IgD-negative memory B cell (primary cell): ENCODE data around the gene HCST. TPM values are rescaled to one million over a fixed set of nuclear protein-coding genes. Genes with fewer than 3 reads are reported as not detected.

ENCODE experiments used
- H3K27ac Mint-ChIP-seq, 3 donors: one replicate each; pipeline ENCODE4 v1.8.0; 2020 to 2022; ENCODE audit warnings: mild to moderate bottlenecking in 3 of 3, mixed read lengths in 3 of 3, moderate library complexity in 1 of 3
- H3K27me3 Mint-ChIP-seq: one replicate; pipeline ENCODE4 v1.8.0; 2021; ENCODE audit warnings: mixed read lengths
- H3K36me3 Mint-ChIP-seq: one replicate; pipeline ENCODE4 v1.8.0; 2020; ENCODE audit warnings: mild to moderate bottlenecking, mixed read lengths
- H3K4me1 Mint-ChIP-seq, 3 donors: one replicate each; pipeline ENCODE4 v1.8.0; 2020 to 2022; ENCODE audit warnings: mixed read lengths in 3 of 3, mild to moderate bottlenecking in 1 of 3
- H3K4me3 Mint-ChIP-seq, 4 donors: one replicate each; pipeline ENCODE4 v1.8.0; 2020 to 2022; ENCODE audit warnings: mild to moderate bottlenecking in 4 of 4, mixed read lengths in 4 of 4, moderate library complexity in 3 of 4
- H3K9me3 Mint-ChIP-seq, 3 donors: one replicate each; pipeline ENCODE4 v1.8.0; 2020 to 2021; ENCODE audit warnings: mixed read lengths in 3 of 3, mild to moderate bottlenecking in 1 of 3
- polyA plus RNA-seq: library from polyadenylated mRNA; unstranded; fragments of 300-500 nt; fragmentation: Illumina TruSeq; gene quantifications from one replicate; pipeline ENCODE4 v1.2.3, GENCODE V29; 2021

The HCST gene
- polyA plus RNA-seq, 1 donor from 2014 or later = 118 TPM

DNA sequence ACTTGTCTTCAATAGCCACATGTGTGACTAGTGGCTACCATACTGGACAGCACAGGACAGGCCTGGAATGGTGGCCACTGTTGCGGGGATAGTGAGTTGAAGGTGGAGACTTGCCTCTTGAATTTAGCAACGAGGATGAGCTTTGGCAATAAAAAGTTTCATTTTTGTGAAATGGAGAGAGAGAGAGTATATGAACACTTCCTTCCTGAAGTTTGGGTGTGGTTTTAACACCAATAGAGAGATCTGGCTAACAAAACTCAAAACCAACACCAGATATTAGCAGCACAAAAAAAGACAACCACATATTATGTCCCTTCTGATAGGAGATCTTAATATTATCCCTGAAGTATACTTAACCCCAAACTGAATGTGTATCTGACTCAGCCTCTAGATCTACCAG, 27.5 kb downstream of the HCST start:
- Mint-ChIP-seq H3K36me3 (no peaks in the 10 kb centered on the region), H3K27me3 (no peaks in the 10 kb centered on the region), H3K27ac (peak overlapping the region; percentile 80 to 89 (median 84)), H3K4me1 (peaks cover 17 to 25% (median 24%) of the 10 kb centered on the region in 3 donors), H3K4me3 (peak overlapping the region; percentile 57 to 90 (median 61)), H3K9me3 (peaks cover 0 to 6% (median 3%) of the 10 kb centered on the region in 3 donors)

DNA sequence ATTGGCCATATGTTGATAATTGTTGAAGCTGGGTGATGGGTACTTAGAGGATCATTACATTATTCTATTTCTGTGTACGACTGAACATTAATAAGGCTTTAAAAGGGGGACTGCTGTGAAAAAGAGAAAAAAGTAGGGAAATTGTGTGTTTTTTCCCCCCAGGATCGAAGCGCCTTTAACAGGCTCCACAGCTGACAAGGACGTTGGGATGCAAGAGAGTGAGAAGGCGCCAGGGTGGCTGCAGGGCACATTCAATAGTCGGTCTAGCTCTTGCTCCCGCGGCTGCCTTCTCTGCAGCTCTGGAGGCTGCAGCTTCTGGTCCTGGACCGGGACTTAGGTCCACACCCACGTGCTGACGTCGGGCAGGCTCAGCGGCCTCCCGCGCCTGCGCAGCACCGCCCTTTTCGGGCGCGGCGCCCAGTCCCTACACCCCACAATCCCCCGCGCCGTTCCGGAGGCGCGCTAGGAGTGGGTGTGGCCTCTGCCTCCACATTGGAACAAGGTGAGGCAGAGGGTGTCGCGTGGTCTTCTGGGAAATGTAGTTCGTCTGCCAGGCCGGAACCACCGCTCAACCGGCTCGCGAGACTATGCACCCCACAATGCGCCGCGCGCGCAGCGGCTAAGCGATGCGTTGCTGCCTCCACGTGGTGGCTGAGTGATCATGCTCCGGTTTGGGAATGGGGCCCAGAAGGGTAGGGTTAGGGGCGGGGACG, 29.0 kb downstream of the HCST start:
- peaks cover 3% of the 10 kb centered on the region for H3K27me3 Mint-ChIP-seq
- H3K36me3 Mint-ChIP-seq = no peaks in the 10 kb centered on the region
- peak overlapping the region; percentile 23 to 92 (median 62) for H3K4me3 Mint-ChIP-seq
- peaks cover 0 to 3% (median 0%) of the 10 kb centered on the region in 3 donors for H3K9me3 Mint-ChIP-seq
- peaks cover 23 to 30% (median 28%) of the 10 kb centered on the region in 3 donors for H3K4me1 Mint-ChIP-seq
- peak overlapping the region; percentile 38 to 92 (median 84) for H3K27ac Mint-ChIP-seq

GRCh38 chr19:35931874-35932202, 29.5 kb downstream of the HCST start:
- Mint-ChIP-seq H3K27me3 (peaks cover 3% of the 10 kb centered on the region), H3K4me3 (peak overlapping the region in 2 of 4 donors; percentile 23 to 30), H3K9me3 (peaks cover 0 to 3% (median 0%) of the 10 kb centered on the region in 3 donors), H3K36me3 (no peaks in the 10 kb centered on the region), H3K27ac (peak overlapping the region; percentile 38 to 92 (median 84)), H3K4me1 (peaks cover 23 to 30% (median 26%) of the 10 kb centered on the region in 3 donors)

GRCh38 chr19:35932291-35932936, 30.1 kb downstream of the HCST start:
- H3K4me1 Mint-ChIP-seq = peaks cover 23 to 30% (median 26%) of the 10 kb centered on the region in 3 donors
- peak overlapping the region in 2 of 3 donors; percentile 38 to 84 for H3K27ac Mint-ChIP-seq

GRCh38 chr19:35935911-35936737, 33.8 kb downstream of the HCST start, which contains the start of gene LRFN3:
Gene LRFN3, plus strand, starts transcription at chr19:35936374. Its CDS starts 3,052 bp downstream, at chr19:35939426.
- Mint-ChIP-seq H3K27me3 (peaks cover 12% of the 10 kb centered on the region), H3K27ac (peak within 1 kb of the TSS; percentile 1 to 22 (median 8)), H3K36me3 (no peaks in the 10 kb centered on the region), H3K4me1 (peaks cover 7 to 30% (median 25%) of the 10 kb centered on the region in 3 donors), H3K4me3 (peak within 1 kb of the TSS; percentile 38 to 92 (median 88)), H3K9me3 (no peaks in the 10 kb centered on the region)

More at GRCh38 chr19:35932291-35932936, 30.1 kb downstream of the HCST start:
- no peaks in the 10 kb centered on the region for H3K36me3 Mint-ChIP-seq
- peaks cover 3% of the 10 kb centered on the region for H3K27me3 Mint-ChIP-seq
- H3K9me3 Mint-ChIP-seq = peaks cover 0 to 3% (median 0%) of the 10 kb centered on the region in 3 donors
- H3K4me3 Mint-ChIP-seq = no peak overlapping the region

DNA sequence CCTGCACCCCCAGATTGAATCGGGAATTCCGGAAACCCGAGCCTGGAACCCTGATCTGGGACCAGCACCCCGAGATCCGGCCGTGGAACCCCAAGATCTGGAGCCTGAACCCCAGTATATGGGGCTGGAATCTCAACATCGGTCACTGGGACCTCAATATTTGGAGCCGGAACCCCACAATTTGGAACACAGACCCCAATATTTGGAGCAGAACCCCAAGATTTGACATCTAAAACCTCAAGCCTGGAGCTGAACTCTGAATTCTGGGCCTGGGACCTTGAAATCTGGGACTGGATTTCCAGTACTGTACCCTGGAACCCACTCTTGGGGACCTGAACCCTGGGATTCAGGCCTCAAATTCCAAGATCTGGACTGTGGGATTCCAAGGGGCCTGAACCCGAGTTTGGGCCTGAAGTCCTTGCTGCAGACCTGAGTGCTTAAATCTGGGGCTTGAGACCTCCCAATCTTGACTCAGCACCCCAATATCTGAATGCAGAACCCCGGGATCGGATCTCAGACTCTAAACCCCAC, 34.5 kb downstream of the HCST start:
- Mint-ChIP-seq H3K27ac (peak overlapping the region in 1 of 3 donors; percentile 22), H3K4me3 (peak overlapping the region in 3 of 4 donors; percentile 80 to 88 (median 81))

DNA sequence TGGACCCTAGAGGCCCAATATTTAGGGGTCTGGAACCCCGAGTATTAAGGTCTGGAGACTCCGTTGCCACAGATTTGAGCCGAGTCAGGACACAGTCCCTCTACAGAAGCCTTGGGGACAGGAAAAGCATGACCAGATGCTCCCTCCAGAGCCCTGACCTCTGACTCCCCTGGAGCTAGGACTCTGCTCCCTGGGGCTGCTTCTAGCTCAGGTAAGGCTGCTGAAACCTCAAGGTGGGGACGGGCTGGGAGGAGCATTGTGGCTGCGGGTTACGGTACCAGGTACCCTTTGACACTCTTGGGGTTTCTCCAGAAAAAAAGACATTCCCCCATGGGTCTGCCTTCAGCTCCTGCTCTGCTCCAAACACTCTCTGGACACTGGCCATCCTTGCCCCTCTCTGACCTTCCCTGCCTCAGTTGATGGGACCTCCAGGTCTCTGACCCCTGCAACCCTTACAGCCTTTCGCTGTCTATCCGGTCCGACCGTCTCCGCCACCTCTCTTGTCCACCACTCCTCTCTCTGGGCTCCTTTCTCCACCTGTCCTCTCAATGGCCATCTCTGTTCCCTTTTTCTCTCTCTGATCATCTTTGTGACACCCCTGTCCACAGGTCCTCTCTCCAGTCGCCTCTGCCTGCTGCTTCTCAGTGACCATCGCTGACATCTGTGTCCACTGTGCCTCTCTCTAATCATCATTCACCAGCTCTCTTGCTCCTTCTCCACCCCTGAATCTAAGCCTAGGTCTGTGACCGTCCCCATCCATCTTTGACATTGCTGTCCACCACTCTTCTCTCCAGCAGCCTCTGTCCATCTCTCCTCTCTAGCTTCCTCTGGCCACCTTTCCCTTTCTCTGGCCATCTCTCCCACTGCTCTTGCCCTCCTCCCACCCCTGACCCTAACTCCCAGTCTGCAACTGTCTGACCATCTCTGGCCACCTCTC, 35.3 kb downstream of the HCST start:
- Mint-ChIP-seq H3K4me3 (peak overlapping the region in 3 of 4 donors; percentile 81 to 88 (median 82)), H3K4me1 (peaks cover 6 to 25% (median 23%) of the 10 kb centered on the region in 3 donors), H3K27ac (peak overlapping the region in 2 of 3 donors; percentile 22 to 53), H3K27me3 (peaks cover 12% of the 10 kb centered on the region), H3K9me3 (no peaks in the 10 kb centered on the region), H3K36me3 (no peaks in the 10 kb centered on the region)

More for the DNA sequence above, 34.5 kb downstream of the HCST start:
- peaks cover 12% of the 10 kb centered on the region for H3K27me3 Mint-ChIP-seq
- no peaks in the 10 kb centered on the region for H3K36me3 Mint-ChIP-seq
- peaks cover 6 to 25% (median 23%) of the 10 kb centered on the region in 3 donors for H3K4me1 Mint-ChIP-seq
- no peaks in the 10 kb centered on the region for H3K9me3 Mint-ChIP-seq

- Mint-ChIP-seq H3K27me3 (peaks cover 12% of the 10 kb centered on the region), H3K4me3 (peak overlapping the region in 3 of 4 donors; percentile 80 to 82 (median 81)), H3K27ac (no peak overlapping the region), H3K9me3 (no peaks in the 10 kb centered on the region), H3K36me3 (no peaks in the 10 kb centered on the region), H3K4me1 (peaks cover 6 to 25% (median 24%) of the 10 kb centered on the region in 3 donors)
Observed at GRCh38 chr19:35938282-35939224, 36.2 kb downstream of the HCST start.

DNA sequence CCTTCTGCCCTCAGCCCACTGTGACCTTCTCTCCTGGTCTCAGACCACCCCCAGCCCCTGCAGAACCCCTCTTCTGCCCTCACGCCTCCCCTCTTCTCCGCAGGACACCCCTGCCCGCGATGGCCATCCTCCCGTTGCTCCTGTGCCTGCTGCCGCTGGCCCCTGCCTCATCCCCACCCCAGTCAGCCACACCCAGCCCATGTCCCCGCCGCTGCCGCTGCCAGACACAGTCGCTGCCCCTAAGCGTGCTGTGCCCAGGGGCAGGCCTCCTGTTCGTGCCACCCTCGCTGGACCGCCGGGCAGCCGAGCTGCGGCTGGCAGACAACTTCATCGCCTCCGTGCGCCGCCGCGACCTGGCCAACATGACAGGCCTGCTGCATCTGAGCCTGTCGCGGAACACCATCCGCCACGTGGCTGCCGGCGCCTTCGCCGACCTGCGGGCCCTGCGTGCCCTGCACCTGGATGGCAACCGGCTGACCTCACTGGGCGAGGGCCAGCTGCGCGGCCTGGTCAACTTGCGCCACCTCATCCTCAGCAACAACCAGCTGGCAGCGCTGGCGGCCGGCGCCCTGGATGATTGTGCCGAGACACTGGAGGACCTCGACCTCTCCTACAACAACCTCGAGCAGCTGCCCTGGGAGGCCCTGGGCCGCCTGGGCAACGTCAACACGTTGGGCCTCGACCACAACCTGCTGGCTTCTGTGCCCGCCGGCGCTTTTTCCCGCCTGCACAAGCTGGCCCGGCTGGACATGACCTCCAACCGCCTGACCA, 37.2 kb downstream of the HCST start:
- H3K4me3 Mint-ChIP-seq = no peak overlapping the region
- H3K36me3 Mint-ChIP-seq = no peaks in the 10 kb centered on the region
- no peak overlapping the region for H3K27ac Mint-ChIP-seq
- H3K4me1 Mint-ChIP-seq = peaks cover 6 to 25% (median 24%) of the 10 kb centered on the region in 3 donors
- peaks cover 12% of the 10 kb centered on the region for H3K27me3 Mint-ChIP-seq
- H3K9me3 Mint-ChIP-seq = no peaks in the 10 kb centered on the region

DNA sequence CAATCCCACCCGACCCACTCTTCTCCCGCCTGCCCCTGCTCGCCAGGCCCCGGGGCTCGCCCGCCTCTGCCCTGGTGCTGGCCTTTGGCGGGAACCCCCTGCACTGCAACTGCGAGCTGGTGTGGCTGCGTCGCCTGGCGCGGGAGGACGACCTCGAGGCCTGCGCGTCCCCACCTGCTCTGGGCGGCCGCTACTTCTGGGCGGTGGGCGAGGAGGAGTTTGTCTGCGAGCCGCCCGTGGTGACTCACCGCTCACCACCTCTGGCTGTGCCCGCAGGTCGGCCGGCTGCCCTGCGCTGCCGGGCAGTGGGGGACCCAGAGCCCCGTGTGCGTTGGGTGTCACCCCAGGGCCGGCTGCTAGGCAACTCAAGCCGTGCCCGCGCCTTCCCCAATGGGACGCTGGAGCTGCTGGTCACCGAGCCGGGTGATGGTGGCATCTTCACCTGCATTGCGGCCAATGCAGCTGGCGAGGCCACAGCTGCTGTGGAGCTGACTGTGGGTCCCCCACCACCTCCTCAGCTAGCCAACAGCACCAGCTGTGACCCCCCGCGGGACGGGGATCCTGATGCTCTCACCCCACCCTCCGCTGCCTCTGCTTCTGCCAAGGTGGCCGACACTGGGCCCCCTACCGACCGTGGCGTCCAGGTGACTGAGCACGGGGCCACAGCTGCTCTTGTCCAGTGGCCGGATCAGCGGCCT, 37.9 kb downstream of the HCST start:
- peaks cover 6 to 24% (median 21%) of the 10 kb centered on the region in 3 donors for H3K4me1 Mint-ChIP-seq
- H3K4me3 Mint-ChIP-seq = no peak overlapping the region
- H3K27me3 Mint-ChIP-seq = peaks cover 12% of the 10 kb centered on the region
- no peaks in the 10 kb centered on the region for H3K36me3 Mint-ChIP-seq
- no peak overlapping the region for H3K27ac Mint-ChIP-seq
- no peaks in the 10 kb centered on the region for H3K9me3 Mint-ChIP-seq

GRCh38 chr19:35940839-35941238, 38.5 kb downstream of the HCST start:
- H3K4me3 Mint-ChIP-seq = no peak overlapping the region
- peak overlapping the region in 1 of 3 donors; percentile 68 for H3K27ac Mint-ChIP-seq
- no peaks in the 10 kb centered on the region for H3K9me3 Mint-ChIP-seq
- H3K36me3 Mint-ChIP-seq = no peaks in the 10 kb centered on the region
- peaks cover 4 to 24% (median 20%) of the 10 kb centered on the region in 3 donors for H3K4me1 Mint-ChIP-seq
- peaks cover 12% of the 10 kb centered on the region for H3K27me3 Mint-ChIP-seq

DNA sequence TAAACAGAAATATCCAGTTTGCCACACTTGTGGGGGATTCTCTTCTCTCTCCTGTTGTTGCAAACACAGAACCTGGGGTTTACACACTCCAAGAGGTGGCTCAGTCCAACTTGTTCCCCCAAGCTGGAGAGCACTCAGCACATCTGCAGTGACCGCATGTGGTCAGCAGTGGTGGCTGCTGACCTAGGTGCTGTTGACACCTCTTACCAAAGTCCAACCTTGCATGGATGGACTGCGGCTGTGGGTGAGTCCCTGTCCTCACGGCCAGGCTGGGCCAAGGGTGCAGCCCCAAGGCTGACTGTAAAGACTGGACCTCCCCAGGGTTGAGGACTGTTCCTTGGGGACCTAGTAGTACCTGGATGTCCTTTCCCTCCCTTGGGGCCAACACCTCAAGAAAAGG, 39.9 kb downstream of the HCST start:
- Mint-ChIP-seq H3K27ac (no peak overlapping the region), H3K4me3 (no peak overlapping the region), H3K9me3 (no peaks in the 10 kb centered on the region), H3K36me3 (no peaks in the 10 kb centered on the region), H3K4me1 (peaks cover 0 to 18% (median 17%) of the 10 kb centered on the region in 3 donors), H3K27me3 (peaks cover 9% of the 10 kb centered on the region)
